Aorta (tissue), 5 donors: ENCODE data around the gene OR10K1. TPM values are rescaled to one million over a fixed set of nuclear protein-coding genes. Genes with fewer than 3 reads are reported as not detected.

Source experiments
- ATAC-seq: fragments of 200-7000 bp; cut with Tn5 transposase; one replicate; pipeline ENCODE4 v1.9.1; 2022; ENCODE audit warnings: moderate library complexity; ENCODE audit not compliant: low FRiP score
- DNase-seq, 2 donors: peaks; one replicate each; pipeline ENCODE4 v3.0.0-alpha.2; 2020
- H3K27ac ChIP-seq, 2 donors: one replicate each; pipeline ENCODE4 v1.5.1; 2013; ENCODE audit warnings: low read length in 2 of 2, mild to moderate bottlenecking in 2 of 2, moderate library complexity in 2 of 2, control low read depth in 1 of 2, inconsistent platforms in 1 of 2, low read depth in 1 of 2
- H3K27me3 ChIP-seq, 2 donors: one replicate each; pipeline ENCODE4 v1.6.1; 2013; ENCODE audit warnings: control low read depth in 1 of 2, low read length in 1 of 2, mild to moderate bottlenecking in 1 of 2, moderate library complexity in 1 of 2; ENCODE audit not compliant: insufficient read depth in 2 of 2, control insufficient read depth in 1 of 2
- H3K36me3 ChIP-seq, 2 donors: one replicate each; pipeline ENCODE4 v1.6.1; 2013; ENCODE audit warnings: control low read depth in 1 of 2, low read length in 1 of 2, mild to moderate bottlenecking in 1 of 2; ENCODE audit not compliant: insufficient read depth in 2 of 2, control insufficient read depth in 1 of 2
- H3K4me1 ChIP-seq, 2 donors: one replicate each; pipeline ENCODE4 v1.6.1; 2013; ENCODE audit warnings: low read length in 2 of 2, control low read depth in 1 of 2, mild to moderate bottlenecking in 1 of 2, moderate library complexity in 1 of 2; ENCODE audit not compliant: insufficient read depth in 2 of 2, control insufficient read depth in 1 of 2
- H3K4me3 ChIP-seq, 2 donors: one replicate each; pipeline ENCODE4 v1.5.1; 2013; ENCODE audit warnings: low read length in 2 of 2, control low read depth in 1 of 2, mild to moderate bottlenecking in 1 of 2
- H3K9me3 ChIP-seq: one replicate; pipeline ENCODE4 v1.6.1; 2013; ENCODE audit warnings: mild to moderate bottlenecking, low read length; ENCODE audit not compliant: control insufficient read depth
- WGBS, 2 donors: extraction: QIAGEN DNeasy Blood & Tissue Kit; methylation state at CpG; one replicate each; pipeline ENCODE4 v1.1.7; 2013; 5-methylcytosine and 5-hydroxymethylcytosine counted together
- intact Hi-C, 2 donors: fragments of 100-400 bp; cut with DNase I; formaldehyde crosslinking; loops; one replicate each; pipeline versions ENCODE4 v1.14.2 to v1.15.0; 2022
- polyA plus RNA-seq, 2 donors: library from polyadenylated mRNA; stranded (reverse); fragments of 200-250 nt; gene quantifications; one replicate each; pipeline ENCODE4 v1.2.3, GENCODE V29; 2013
- total RNA-seq, 2 donors: library from RNA; stranded (reverse); fragmentation: NEBNext Ultra II Directional; extraction: Animal tissue kit (Norgen Biotek cat#: 25700); gene quantifications; one replicate each; pipeline ENCODE4 v1.2.1, GENCODE V29; 2021
- donor health status: healthy with polysubstance abuse.
- donor health status: Bipolar disorder and iron deficiency.
- donor health status: DM: no; HTN: no; CAD: no.
- donor health status: DM: no; HTN: no; CAD: no.
- donor health status: DM: yes; HTN: yes; CAD: no.

OR10K1 gene
- total and polyA plus RNA-seq, 4 donors: 0.09 TPM; not detected in 3

DNA sequence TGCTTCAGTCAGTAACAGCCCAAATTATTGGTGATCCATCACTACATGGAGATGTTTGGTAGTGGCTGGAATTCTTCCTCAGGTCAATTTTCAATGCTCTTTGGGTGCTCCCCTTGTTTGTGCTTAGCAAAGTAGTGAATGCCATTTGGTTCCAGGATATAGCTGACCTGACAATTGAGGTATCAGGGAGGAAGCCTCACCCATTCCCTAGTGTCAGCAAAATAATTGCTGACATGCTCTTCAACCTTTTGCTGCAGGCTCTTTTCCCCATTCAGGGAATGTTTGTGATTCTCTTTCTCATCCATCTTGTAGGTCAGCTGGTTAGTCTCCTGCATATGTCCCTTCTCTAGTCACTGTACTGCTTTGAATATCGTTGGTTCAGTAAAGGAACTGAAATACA is 7.1 kb upstream of the OR10K1 start:
- H3K9me3 ChIP-seq: no peaks in the 10 kb centered on the region
- no peaks in the 10 kb centered on the region for H3K27me3 ChIP-seq
- intact Hi-C loops: no loop called here
- no peak for ATAC-seq
- no peak overlapping the region for H3K4me3 ChIP-seq
- no peaks in the 10 kb centered on the region for H3K36me3 ChIP-seq
- 74 to 81% methylated on average over 1 of the region's 1 CpG for WGBS, 2 donors
- H3K4me1 ChIP-seq: no peaks in the 10 kb centered on the region
- DNase-seq: no peak
- H3K27ac ChIP-seq: no peak overlapping the region

DNA sequence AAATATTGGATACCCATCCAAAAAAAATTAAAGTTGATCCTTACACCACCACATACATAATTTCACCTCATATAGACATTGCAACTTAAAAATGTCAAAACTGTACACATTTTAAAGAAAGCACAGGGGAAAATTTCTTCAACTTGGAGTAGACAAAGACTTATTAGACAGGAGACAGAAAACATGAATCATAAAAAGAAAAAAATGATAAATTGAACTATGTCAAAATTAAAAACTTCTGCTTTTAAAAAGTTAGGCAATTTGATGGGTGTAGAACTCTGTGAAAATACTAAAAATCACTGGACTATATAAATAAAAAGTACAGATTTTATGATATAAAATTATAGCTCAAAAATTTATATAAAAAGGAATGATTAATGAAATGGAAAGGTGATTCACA is 4.4 kb upstream of the OR10K1 start:
- ATAC-seq (no peak), DNase-seq (no peak)
- Histone ChIP-seq H3K36me3 (no peaks in the 10 kb centered on the region), H3K4me1 (no peaks in the 10 kb centered on the region), H3K4me3 (no peak overlapping the region), H3K27me3 (no peaks in the 10 kb centered on the region), H3K9me3 (no peaks in the 10 kb centered on the region), H3K27ac (no peak overlapping the region)
- intact Hi-C loops: no loop called here

DNA sequence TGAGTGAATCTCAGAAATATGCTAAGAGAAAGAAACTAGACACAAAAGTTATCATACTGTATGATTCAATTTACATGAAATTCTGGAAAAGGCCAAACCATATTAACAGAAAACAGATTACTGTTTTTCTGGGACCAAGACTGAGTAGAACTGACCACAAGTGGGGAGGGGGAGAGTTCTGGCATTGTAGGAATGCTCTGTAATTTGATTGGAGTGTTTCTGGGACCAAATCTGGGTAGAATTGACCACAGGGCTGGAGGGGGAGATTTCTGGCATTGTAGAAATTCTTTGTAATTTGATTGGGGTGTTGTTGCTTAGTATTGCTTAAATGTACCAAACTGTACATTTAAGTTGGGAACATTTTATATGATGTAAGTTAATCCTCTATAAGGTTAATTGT is 3.4 kb upstream of the OR10K1 start:
- ATAC-seq (no peak), DNase-seq (no peak)
- no peaks in the 10 kb centered on the region for H3K27me3 ChIP-seq
- no peak overlapping the region for H3K27ac ChIP-seq
- H3K9me3 ChIP-seq: no peaks in the 10 kb centered on the region
- intact Hi-C loops: no loop called here
- H3K4me1 ChIP-seq: no peaks in the 10 kb centered on the region
- H3K4me3 ChIP-seq: no peak overlapping the region
- H3K36me3 ChIP-seq: no peaks in the 10 kb centered on the region

DNA sequence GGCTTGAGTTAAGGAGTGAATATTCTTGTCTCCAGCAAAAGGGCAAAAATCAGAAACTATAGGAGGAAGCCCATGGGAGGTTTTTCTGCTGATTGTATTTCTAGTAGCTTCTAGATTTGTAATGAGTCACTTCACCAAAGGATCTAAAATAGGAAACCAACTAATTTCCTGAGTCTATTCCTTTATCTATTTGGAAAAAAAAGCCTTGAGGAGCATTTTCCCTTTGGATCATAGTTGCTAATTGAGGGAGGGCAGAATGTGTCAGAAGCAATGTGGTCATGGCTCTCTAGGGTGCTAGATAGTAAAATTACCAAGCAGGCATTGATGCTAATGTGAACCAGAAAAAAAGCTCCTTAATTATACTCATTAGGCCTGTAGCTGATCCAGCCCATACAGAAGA is 10.3 kb downstream of the OR10K1 start, which contains the start of gene OR10R2:
Gene OR10R2, plus strand, starts transcription at position 301 of the 400 bp plus-strand sequence. CDS start 106 bp downstream, outside the sequence.
- ATAC-seq: no peak
- H3K36me3 ChIP-seq: no peaks in the 10 kb centered on the region
- H3K9me3 ChIP-seq: no peaks in the 10 kb centered on the region
- no peaks in the 10 kb centered on the region for H3K27me3 ChIP-seq
- H3K4me3 ChIP-seq: no peak within 1 kb of the TSS
- DNase-seq: no peak
- H3K4me1 ChIP-seq: no peaks in the 10 kb centered on the region
- H3K27ac ChIP-seq: no peak within 1 kb of the TSS
- intact Hi-C loops: no loop called here

DNA sequence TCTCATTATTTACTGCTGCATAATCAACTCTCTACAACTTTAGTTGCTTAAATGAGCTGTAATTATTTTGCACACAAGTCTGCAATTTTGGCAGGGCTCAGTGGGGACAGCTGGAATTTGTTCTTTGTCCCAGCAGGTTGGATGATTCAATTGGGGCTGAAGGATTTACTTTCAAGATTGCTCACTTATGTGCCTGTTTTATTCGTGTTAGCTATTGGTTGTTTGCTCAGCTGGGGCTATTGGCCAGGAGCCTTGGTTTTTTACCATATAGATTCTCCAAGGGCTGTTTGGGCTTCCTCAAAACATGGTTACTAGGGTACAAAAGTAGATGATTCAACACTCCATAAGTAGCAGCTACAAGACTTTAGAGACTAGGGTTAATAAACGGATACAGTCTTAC is 23.8 kb downstream of the OR10K1 start:
- no peak for ATAC-seq
- Histone ChIP-seq H3K9me3 (no peaks in the 10 kb centered on the region), H3K4me1 (no peaks in the 10 kb centered on the region), H3K4me3 (no peak overlapping the region), H3K36me3 (no peaks in the 10 kb centered on the region), H3K27me3 (no peaks in the 10 kb centered on the region), H3K27ac (no peak overlapping the region)
- no peak for DNase-seq
- intact Hi-C loops: no loop called here
- WGBS, 2 donors: 38 to 41% methylated on average over 2 of the region's 2 CpGs

DNA sequence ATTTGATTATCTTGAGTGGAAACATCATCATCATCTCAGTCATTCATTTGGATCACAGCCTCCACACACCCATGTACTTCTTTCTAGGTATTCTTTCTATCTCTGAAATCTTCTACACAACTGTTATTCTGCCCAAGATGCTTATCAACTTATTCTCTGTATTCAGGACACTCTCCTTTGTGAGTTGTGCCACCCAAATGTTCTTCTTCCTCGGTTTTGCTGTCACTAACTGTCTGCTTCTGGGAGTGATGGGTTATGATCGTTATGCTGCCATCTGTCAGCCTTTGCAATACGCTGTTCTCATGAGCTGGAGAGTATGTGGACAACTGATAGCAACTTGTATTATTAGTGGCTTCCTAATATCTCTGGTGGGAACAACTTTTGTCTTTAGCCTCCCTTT is 29.7 kb downstream of the OR10K1 start:
- no peak for DNase-seq
- H3K36me3 ChIP-seq: no peaks in the 10 kb centered on the region
- H3K9me3 ChIP-seq: no peaks in the 10 kb centered on the region
- no peak overlapping the region for H3K4me3 ChIP-seq
- 52 to 64% methylated on average over 3 of the region's 3 CpGs for whole genome bisulfite sequencing, 2 donors
- intact Hi-C loops: no loop called here
- no peak for ATAC-seq
- no peaks in the 10 kb centered on the region for H3K27me3 ChIP-seq
- no peak overlapping the region for H3K27ac ChIP-seq
- no peaks in the 10 kb centered on the region for H3K4me1 ChIP-seq

DNA sequence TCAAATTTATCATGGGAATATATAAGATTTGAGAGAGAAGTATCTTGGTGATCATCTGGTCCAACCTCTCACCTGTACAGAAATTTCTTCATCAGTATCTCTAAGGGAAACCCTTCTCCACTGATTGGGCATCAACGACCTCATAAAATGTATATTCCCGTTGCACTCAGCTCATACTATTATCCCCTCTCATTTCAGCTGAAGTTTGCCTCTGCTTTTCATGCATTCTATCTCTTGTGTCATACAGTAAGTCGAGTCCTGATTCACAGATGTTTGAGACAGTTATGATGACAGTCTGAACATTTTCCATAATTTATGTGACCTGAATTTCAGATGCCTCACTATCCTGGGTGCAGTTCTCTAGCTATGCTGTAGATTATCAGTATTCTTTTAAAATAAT is 31.4 kb downstream of the OR10K1 start:
- H3K36me3 ChIP-seq: no peaks in the 10 kb centered on the region
- ATAC-seq: no peak
- no peaks in the 10 kb centered on the region for H3K27me3 ChIP-seq
- H3K4me3 ChIP-seq: no peak overlapping the region
- H3K9me3 ChIP-seq: no peaks in the 10 kb centered on the region
- no peak overlapping the region for H3K27ac ChIP-seq
- DNase-seq: no peak
- intact Hi-C loops: no loop called here
- H3K4me1 ChIP-seq: no peaks in the 10 kb centered on the region
- 74 to 79% methylated on average over 3 of the region's 3 CpGs for WGBS, 2 donors

DNA sequence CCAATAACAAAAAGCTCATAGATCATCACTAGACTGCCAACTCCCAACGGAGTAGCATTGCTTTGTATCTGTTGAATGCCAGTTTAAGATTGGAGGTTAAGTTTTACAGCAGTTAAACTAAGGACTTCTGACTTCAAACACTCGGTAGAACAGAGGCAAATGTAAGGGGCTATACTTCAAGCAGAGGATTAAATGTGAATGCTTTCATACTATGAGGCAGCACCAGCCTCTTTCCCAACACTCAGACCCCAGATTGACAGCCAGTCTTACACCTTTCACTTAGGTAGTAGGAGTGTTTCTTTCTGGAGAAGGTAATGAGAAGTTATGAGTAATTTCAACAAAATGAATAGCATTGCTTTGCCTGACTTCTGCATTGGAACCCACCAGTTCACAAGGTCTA is 33.2 kb downstream of the OR10K1 start:
- Histone ChIP-seq H3K9me3 (no peaks in the 10 kb centered on the region), H3K4me1 (no peaks in the 10 kb centered on the region), H3K4me3 (no peak overlapping the region), H3K27ac (no peak overlapping the region), H3K36me3 (no peaks in the 10 kb centered on the region), H3K27me3 (no peaks in the 10 kb centered on the region)
- DNase-seq (no peak), ATAC-seq (no peak)
- 0 to 21% methylated on average over 2 of the region's 2 CpGs for WGBS, 2 donors
- intact Hi-C loops: no loop called here

DNA sequence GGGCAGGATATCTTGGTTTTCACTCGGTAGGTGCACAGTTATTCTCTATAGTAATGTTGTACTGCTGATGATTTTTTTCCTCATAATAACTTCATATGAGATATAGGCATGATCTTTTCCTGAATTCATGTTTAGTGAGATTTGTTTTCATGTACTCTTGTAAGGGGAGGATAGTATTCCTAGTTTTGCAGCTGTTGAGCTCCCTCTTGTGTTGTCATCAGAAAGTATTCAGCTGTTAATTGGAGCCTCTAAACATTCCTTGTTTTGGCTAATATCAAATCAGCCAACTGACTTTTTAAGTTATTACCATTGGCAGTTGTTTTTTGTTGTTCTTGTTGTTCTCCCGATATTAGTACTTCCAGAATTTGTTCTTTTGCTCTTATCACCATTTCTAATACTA is 34.7 kb downstream of the OR10K1 start:
- Histone ChIP-seq H3K36me3 (no peaks in the 10 kb centered on the region), H3K27ac (no peak overlapping the region), H3K27me3 (no peaks in the 10 kb centered on the region), H3K4me1 (no peaks in the 10 kb centered on the region), H3K9me3 (no peaks in the 10 kb centered on the region), H3K4me3 (no peak overlapping the region)
- WGBS, 2 donors: 14 to 23% methylated on average over 2 of the region's 2 CpGs
- intact Hi-C loops: no loop called here
- no peak for ATAC-seq
- DNase-seq: no peak
